Measurements from ENCODE around the gene ATL3. TPM values are rescaled to one million over a fixed set of nuclear protein-coding genes. Genes with fewer than 3 reads are reported as not detected.

The ATL3 gene
- total and polyA plus RNA-seq, 9 donors, result 12.7 to 38.8 (median 15.7) TPM

Other genes starting within 250 kb of the ATL3 start
- 2.1 TPM for gene PLAAT5, start 180.2 kb downstream of the ATL3 start, total RNA-seq
- 1 to 10 TPM; 2.1 to 6.2 (median 3.5) TPM for gene PLAAT5, start 180.2 kb downstream of the ATL3 start, polyA plus RNA-seq (ENCODE audit: insufficient read depth in 1 of 8, insufficient read length in 8 of 8, low replicate concordance in 1 of 8)
- gene LGALS12, start 165.3 kb downstream of the ATL3 start, total RNA-seq, result 0.18 TPM
- gene LGALS12, start 165.3 kb downstream of the ATL3 start, polyA plus RNA-seq (ENCODE audit: insufficient read depth in 1 of 8, insufficient read length in 8 of 8, low replicate concordance in 1 of 8), result under 1 TPM; 0.14 to 0.40 (median 0.28) TPM
- gene PLAAT4, start 134.6 kb downstream of the ATL3 start, total RNA-seq, result 5.9 TPM
- 1 to 10 TPM; 2.0 to 4.4 (median 3.6) TPM for gene PLAAT4, start 134.6 kb downstream of the ATL3 start, polyA plus RNA-seq (ENCODE audit: insufficient read depth in 1 of 8, insufficient read length in 8 of 8, low replicate concordance in 1 of 8)
- not detected for gene PLAAT2, start 108.0 kb downstream of the ATL3 start, total RNA-seq
- under 1 TPM in 2 of 8 donors, not detected in 6; 0.30 to 0.36 TPM for gene PLAAT2, start 108.0 kb downstream of the ATL3 start, polyA plus RNA-seq (ENCODE audit: insufficient read depth in 1 of 8, insufficient read length in 8 of 8, low replicate concordance in 1 of 8)
- 20.5 TPM for gene PLAAT3, start 56.9 kb downstream of the ATL3 start, total RNA-seq
- gene PLAAT3, start 56.9 kb downstream of the ATL3 start, polyA plus RNA-seq (ENCODE audit: insufficient read depth in 1 of 8, insufficient read length in 8 of 8, low replicate concordance in 1 of 8), result 10 to 100 TPM; 31.7 to 45.5 (median 35.4) TPM
- 25.5 TPM for gene RTN3, start 10.1 kb upstream of the ATL3 start, total RNA-seq
- 10 to 100 TPM; 50.5 to 76.0 (median 54.5) TPM for gene RTN3, start 10.1 kb upstream of the ATL3 start, polyA plus RNA-seq (ENCODE audit: insufficient read depth in 1 of 8, insufficient read length in 8 of 8, low replicate concordance in 1 of 8)
- gene ZFTA, start 97.4 kb upstream of the ATL3 start, total RNA-seq, result 23.3 TPM
- gene ZFTA, start 97.4 kb upstream of the ATL3 start, polyA plus RNA-seq (ENCODE audit: insufficient read depth in 1 of 8, insufficient read length in 8 of 8, low replicate concordance in 1 of 8), result 10 to 100 TPM; 24.9 to 33.0 (median 28.0) TPM
- 12.1 TPM for gene SPINDOC, start 142.1 kb upstream of the ATL3 start, total RNA-seq
- 10 to 100 TPM; 21.6 to 32.9 (median 24.5) TPM for gene SPINDOC, start 142.1 kb upstream of the ATL3 start, polyA plus RNA-seq (ENCODE audit: insufficient read depth in 1 of 8, insufficient read length in 8 of 8, low replicate concordance in 1 of 8)
- 7.4 TPM for gene MARK2, start 167.7 kb upstream of the ATL3 start, total RNA-seq
- gene MARK2, start 167.7 kb upstream of the ATL3 start, polyA plus RNA-seq (ENCODE audit: insufficient read depth in 1 of 8, insufficient read length in 8 of 8, low replicate concordance in 1 of 8), result 10 to 100 TPM; 13.1 to 22.7 (median 18.3) TPM
- gene RCOR2, start 245.8 kb upstream of the ATL3 start, total RNA-seq, result 11.0 TPM
- gene RCOR2, start 245.8 kb upstream of the ATL3 start, polyA plus RNA-seq (ENCODE audit: insufficient read depth in 1 of 8, insufficient read length in 8 of 8, low replicate concordance in 1 of 8), result 10 to 100 TPM; 11.2 to 16.8 (median 14.6) TPM

Data from muscle of leg (tissue), 9 donors.